Naive thymus-derived CD4-positive, alpha-beta T cell (primary cell): ENCODE measurements around the gene TOP3B. TPM values are rescaled to one million over a fixed set of nuclear protein-coding genes. Genes with fewer than 3 reads are reported as not detected.

Source experiments
- ATAC-seq: fragments of 150-1000 bp; cut with Tn5 transposase; 2 replicates; pipeline ENCODE4 v1.10.0; 2021; ENCODE audit warnings: mild to moderate bottlenecking, moderate library complexity
- CTCF ChIA-PET: fragments of 350-600 bp; sonication (Branson Sonifier 250); formaldehyde crosslinking; loops from one replicate; lab custom pipeline; 2021; ENCODE audit warnings: antibody characterized with exemption; lab: Charles Lee
- POLR2A ChIA-PET: fragments of 350-600 bp; sonication (Branson Sonifier 250); formaldehyde crosslinking; loops from one replicate; lab custom pipeline; 2021; ENCODE audit warnings: antibody characterized with exemption, inconsistent platforms; lab: Charles Lee
- DNase-seq, 9 donors: peaks; one replicate each; pipeline versions ENCODE4 v3.0.0 to v3.0.0-alpha.2; 2020 to 2022; ENCODE audit warnings: mixed read lengths in 1 of 9
- H3K27ac ChIP-seq: one replicate; pipeline ENCODE4 v1.7.0; 2013; ENCODE audit warnings: mild to moderate bottlenecking, low read depth, low read length, moderate library complexity
- H3K27me3 ChIP-seq, 2 donors: one replicate each; pipeline ENCODE4 v1.7.0; 2013; ENCODE audit warnings: low read length in 2 of 2, mild to moderate bottlenecking in 2 of 2, moderate library complexity in 2 of 2; ENCODE audit not compliant: control insufficient read depth in 2 of 2, insufficient read depth in 2 of 2
- H3K36me3 ChIP-seq, 3 experiments: 1 replicate in 2 of 3; 2 replicates in 1 of 3; pipeline ENCODE4 v1.7.0; 2013; ENCODE audit warnings: low read length in 3 of 3, mild to moderate bottlenecking in 3 of 3, moderate library complexity in 1 of 3; ENCODE audit not compliant: insufficient read depth in 3 of 3, control insufficient read depth in 2 of 3
- H3K4me1 ChIP-seq, 2 donors: one replicate each; pipeline ENCODE4 v1.7.0; 2013; ENCODE audit warnings: low read length in 2 of 2, mild to moderate bottlenecking in 2 of 2, moderate library complexity in 1 of 2; ENCODE audit not compliant: control insufficient read depth in 2 of 2, insufficient read depth in 2 of 2
- H3K4me3 ChIP-seq: 2 replicates; pipeline ENCODE4 v1.7.0; 2013; ENCODE audit warnings: mild to moderate bottlenecking, low read length
- H3K9me3 ChIP-seq, 3 experiments: 1 replicate in 2 of 3; 2 replicates in 1 of 3; pipeline ENCODE4 v1.7.0; 2013; ENCODE audit warnings: low read length in 3 of 3; ENCODE audit not compliant: control insufficient read depth in 2 of 3
- H3K27ac Mint-ChIP-seq, 9 donors: one replicate each; pipeline ENCODE4 v1.8.0; 2020 to 2022; ENCODE audit warnings: mixed read lengths in 9 of 9, mild to moderate bottlenecking in 8 of 9, moderate library complexity in 5 of 9, inconsistent platforms in 2 of 9
- H3K27me3 Mint-ChIP-seq, 5 donors: one replicate each; pipeline ENCODE4 v1.8.0; 2021 to 2022; ENCODE audit warnings: mixed read lengths in 5 of 5, mild to moderate bottlenecking in 1 of 5
- H3K36me3 Mint-ChIP-seq, 5 donors: one replicate each; pipeline ENCODE4 v1.8.0; 2020 to 2022; ENCODE audit warnings: mixed read lengths in 5 of 5, mild to moderate bottlenecking in 3 of 5, inconsistent platforms in 1 of 5
- H3K4me1 Mint-ChIP-seq, 7 donors: one replicate each; pipeline ENCODE4 v1.8.0; 2020 to 2022; ENCODE audit warnings: mixed read lengths in 7 of 7, mild to moderate bottlenecking in 3 of 7, inconsistent platforms in 1 of 7
- H3K4me3 Mint-ChIP-seq, 10 donors: one replicate each; pipeline ENCODE4 v1.8.0; 2020 to 2022; ENCODE audit warnings: mild to moderate bottlenecking in 10 of 10, mixed read lengths in 10 of 10, moderate library complexity in 6 of 10, inconsistent platforms in 2 of 10
- H3K9me3 Mint-ChIP-seq, 11 donors: one replicate each; pipeline ENCODE4 v1.8.0; 2020 to 2022; ENCODE audit warnings: mixed read lengths in 11 of 11, mild to moderate bottlenecking in 4 of 11, inconsistent platforms in 1 of 11, moderate library complexity in 1 of 11
- intact Hi-C, 2 donors: fragments of 100-400 bp; cut with micrococcal nuclease; formaldehyde crosslinking; loops; one replicate each; pipeline ENCODE4 v1.15.1; 2023
- polyA plus RNA-seq, 2 donors: library from polyadenylated mRNA; unstranded; fragments of 300-500 nt; fragmentation: Illumina TruSeq; gene quantifications; one replicate each; pipeline ENCODE4 v1.2.3, GENCODE V29; 2021
- total RNA-seq, 6 experiments: library from RNA in 5 of 6; stranded (reverse) in 5 of 6; gene quantifications; 1 replicate in 5 of 6; 2 replicates in 1 of 6; pipeline ENCODE4 v1.2.3 and lab custom pipeline; 2021 to 2026

Gene TOP3B
- total and polyA plus RNA-seq, 7 experiments from 2014 or later: 8.4 to 80.5 (median 49.5) TPM

- Histone ChIP-seq H3K27ac (no peak overlapping the region), H3K9me3 (no peaks in the 10 kb centered on the region), H3K4me3 (no peak overlapping the region), H3K27me3 (no peaks in the 10 kb centered on the region), H3K4me1 (peaks cover 7% of the 10 kb centered on the region in 2 donors), H3K36me3 (peaks cover 0 to 28% (median 0%) of the 10 kb centered on the region in 3 experiments)
- POLR2A ChIA-PET: interaction anchor here (0.7 kb wide), 1 partner anchor 274 kb away, joined by 5 read pairs; no protein-coding TSS in a partner anchor
- Mint-ChIP-seq H3K36me3 (peaks cover 0 to 7% (median 2%) of the 10 kb centered on the region in 5 donors), H3K9me3 (no peaks in the 10 kb centered on the region), H3K4me3 (peak overlapping the region in 1 of 10 donors; percentile 61), H3K27ac (peak overlapping the region in 1 of 9 donors; percentile 34), H3K27me3 (no peaks in the 10 kb centered on the region), H3K4me1 (peaks cover 17 to 38% (median 31%) of the 10 kb centered on the region in 7 donors)
- CTCF ChIA-PET: interaction anchor here (0.7 kb wide), 1 partner anchor 137 kb away, joined by 8 read pairs; no protein-coding TSS in a partner anchor
- ATAC-seq (no peak), DNase-seq (no peak)
- intact Hi-C loops: loop anchor here in 1 of 2 donors (5.0 kb wide), 1 partner anchor 34 kb away; the partner anchor contains the start of gene TOP3B
Measured at GRCh38 chr22:21948390-21948789, 34.2 kb downstream of the TOP3B start.

GRCh38 chr22:21947040-21948014 is 35.3 kb downstream of the TOP3B start:
- Histone ChIP-seq H3K4me1 (peaks cover 4 to 7% of the 10 kb centered on the region in 2 donors), H3K27ac (no peak overlapping the region), H3K9me3 (no peaks in the 10 kb centered on the region), H3K4me3 (no peak overlapping the region), H3K27me3 (no peaks in the 10 kb centered on the region), H3K36me3 (peaks cover 0 to 30% (median 0%) of the 10 kb centered on the region in 3 experiments)
- no peak for DNase-seq
- CTCF ChIA-PET: no interaction called here
- Mint-ChIP-seq H3K27ac (peak overlapping the region in 6 of 9 donors; percentile 26 to 77 (median 34)), H3K36me3 (peaks cover 0 to 9% (median 2%) of the 10 kb centered on the region in 5 donors), H3K4me3 (no peak overlapping the region), H3K9me3 (no peaks in the 10 kb centered on the region), H3K4me1 (peaks cover 19 to 44% (median 36%) of the 10 kb centered on the region in 7 donors), H3K27me3 (no peaks in the 10 kb centered on the region)
- no peak for ATAC-seq
- intact Hi-C loops: loop anchor here in 1 of 2 donors (5.0 kb wide), 1 partner anchor 35 kb away; the partner anchor contains the start of gene TOP3B
- POLR2A ChIA-PET: no interaction called here

- no peaks in the 10 kb centered on the region for H3K27me3 Mint-ChIP-seq
- H3K36me3 Mint-ChIP-seq: peaks cover 0 to 11% (median 2%) of the 10 kb centered on the region in 5 donors
- H3K27ac Mint-ChIP-seq: peak overlapping the region in 3 of 9 donors; percentile 36 to 73 (median 40)
- DNase-seq (no peak), ATAC-seq (no peak)
- H3K4me3 ChIP-seq: no peak overlapping the region
- H3K4me3 Mint-ChIP-seq: no peak overlapping the region
- H3K9me3 ChIP-seq: no peaks in the 10 kb centered on the region
- CTCF ChIA-PET: no interaction called here
- intact Hi-C loops: loop anchor here in 1 of 2 donors (5.0 kb wide), 1 partner anchor 36 kb away; the partner anchor contains the start of gene TOP3B
- POLR2A ChIA-PET: interaction anchor here (0.5 kb wide), 1 partner anchor 71 kb away, joined by 4 read pairs; no protein-coding TSS in a partner anchor
- peaks cover 0 to 30% (median 0%) of the 10 kb centered on the region in 3 experiments for H3K36me3 ChIP-seq
- no peak overlapping the region for H3K27ac ChIP-seq
- no peaks in the 10 kb centered on the region for H3K4me1 ChIP-seq
- no peaks in the 10 kb centered on the region for H3K9me3 Mint-ChIP-seq
- H3K4me1 Mint-ChIP-seq: peaks cover 22 to 45% (median 33%) of the 10 kb centered on the region in 7 donors
- H3K27me3 ChIP-seq: no peaks in the 10 kb centered on the region
Measured at GRCh38 chr22:21946262-21946925, 36.2 kb downstream of the TOP3B start.

- DNase-seq: peak in 1 of 9 donors; percentile 6
- Mint-ChIP-seq H3K27ac (peak overlapping the region in 1 of 9 donors; percentile 40), H3K9me3 (no peaks in the 10 kb centered on the region), H3K36me3 (peaks cover 0 to 13% (median 0%) of the 10 kb centered on the region in 5 donors), H3K4me3 (no peak overlapping the region), H3K4me1 (peaks cover 25 to 43% (median 33%) of the 10 kb centered on the region in 7 donors), H3K27me3 (no peaks in the 10 kb centered on the region)
- ChIA-PET CTCF (no interaction called here), POLR2A (interaction anchor here (0.5 kb wide), 1 partner anchor 70 kb away, joined by 4 read pairs; no protein-coding TSS in a partner anchor)
- no peaks in the 10 kb centered on the region for H3K9me3 ChIP-seq
- intact Hi-C loops: loop anchor here in 1 of 2 donors (5.0 kb wide), 1 partner anchor 37 kb away; the partner anchor contains the start of gene TOP3B
- ATAC-seq: no peak
- no peaks in the 10 kb centered on the region for H3K27me3 ChIP-seq
- no peaks in the 10 kb centered on the region for H3K4me1 ChIP-seq
- peaks cover 0 to 30% (median 0%) of the 10 kb centered on the region in 3 experiments for H3K36me3 ChIP-seq
- no peak overlapping the region for H3K27ac ChIP-seq
- no peak overlapping the region for H3K4me3 ChIP-seq
Measured at GRCh38 chr22:21945453-21946261, 36.9 kb downstream of the TOP3B start.

- no peak overlapping the region for H3K4me3 ChIP-seq
- no peaks in the 10 kb centered on the region for H3K9me3 ChIP-seq
- H3K9me3 Mint-ChIP-seq: no peaks in the 10 kb centered on the region
- no peaks in the 10 kb centered on the region for H3K4me1 ChIP-seq
- ATAC-seq: no peak
- ChIA-PET POLR2A (no interaction called here), CTCF (no interaction called here)
- peaks cover 0 to 30% (median 0%) of the 10 kb centered on the region in 3 experiments for H3K36me3 ChIP-seq
- no peak overlapping the region for H3K27ac ChIP-seq
- H3K36me3 Mint-ChIP-seq: peaks cover 0 to 13% (median 0%) of the 10 kb centered on the region in 5 donors
- no peaks in the 10 kb centered on the region for H3K27me3 ChIP-seq
- intact Hi-C loops: loop anchor here in 1 of 2 donors (5.0 kb wide), 1 partner anchor 37 kb away; the partner anchor contains the start of gene TOP3B
- H3K27ac Mint-ChIP-seq: peak overlapping the region in 2 of 9 donors; percentile 8 to 18
- no peaks in the 10 kb centered on the region for H3K27me3 Mint-ChIP-seq
- no peak overlapping the region for H3K4me3 Mint-ChIP-seq
- H3K4me1 Mint-ChIP-seq: peaks cover 28 to 46% (median 33%) of the 10 kb centered on the region in 7 donors
- DNase-seq: no peak
Measured at GRCh38 chr22:21944871-21945270, 37.7 kb downstream of the TOP3B start.
